Measurements from ENCODE around the gene BSDC1.

Gene BSDC1

DNA sequence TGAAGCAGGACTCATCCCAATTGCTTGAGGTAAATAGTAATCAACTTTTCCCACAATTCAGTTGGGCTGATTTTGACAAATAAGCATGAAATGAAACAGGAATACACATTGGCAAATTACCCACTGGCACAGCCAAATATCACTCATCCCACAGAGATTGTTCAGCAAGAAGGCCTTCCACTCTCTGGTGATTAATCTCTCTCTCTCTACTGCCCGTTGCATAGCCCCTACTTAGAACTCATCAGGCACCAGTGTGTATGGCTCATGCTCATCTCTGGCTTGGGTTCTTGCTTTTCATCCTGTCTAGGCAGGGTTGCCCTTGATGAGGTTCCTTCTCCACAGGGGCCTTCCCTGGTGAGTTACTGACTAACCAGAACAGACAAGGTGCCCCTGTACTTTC, 1.1 kb downstream of the BSDC1 start:
- no peak for FAIRE-seq

- no peak for FAIRE-seq
Measured at GRCh38 chr1:32392325-32392724, 1.9 kb downstream of the BSDC1 start.

DNA sequence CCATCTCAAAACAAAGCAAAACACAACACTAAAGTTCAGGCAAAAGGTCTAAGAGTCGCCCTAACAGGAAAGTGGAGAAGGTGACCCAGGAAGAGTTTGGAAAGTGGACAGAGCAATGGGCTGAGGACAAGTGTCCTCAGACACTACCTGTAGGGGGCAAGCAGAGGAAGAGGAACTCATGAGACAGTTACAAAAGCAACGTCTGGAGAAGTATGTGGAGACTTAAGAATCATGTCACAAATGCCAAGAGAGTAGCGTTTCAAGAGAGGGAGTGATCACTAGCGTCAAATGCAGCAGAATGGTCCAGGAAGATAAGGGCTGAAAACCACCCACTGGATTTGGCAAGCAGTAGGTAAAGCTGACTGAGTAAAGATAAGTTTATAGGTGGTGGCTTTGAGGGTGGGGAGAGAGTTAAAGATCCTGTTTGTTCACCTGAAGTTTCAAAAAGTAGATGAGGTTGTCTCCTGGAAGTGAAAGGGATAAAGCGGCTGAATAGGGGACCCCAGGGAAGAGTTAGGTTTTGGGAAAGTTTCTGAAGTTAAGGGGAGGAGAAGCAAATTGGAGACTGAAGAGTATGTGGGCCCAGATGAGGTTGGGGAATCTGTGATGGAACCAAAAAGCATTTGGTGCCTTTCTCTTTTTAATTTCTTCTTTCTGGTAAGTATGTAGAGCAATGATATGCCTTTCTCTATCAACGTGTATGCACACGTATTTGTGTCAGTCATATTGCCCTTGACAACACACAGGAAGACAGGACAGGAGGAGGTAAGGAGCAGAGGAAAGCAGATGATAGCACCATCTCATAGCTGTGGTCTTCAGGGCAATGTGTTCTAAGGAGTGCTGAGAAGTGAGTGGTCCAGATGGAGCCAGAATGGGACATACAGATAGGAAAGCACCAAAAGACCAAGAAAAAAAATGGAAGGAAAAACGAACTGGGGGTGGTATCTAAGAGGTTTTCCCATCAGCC, 3.1 kb downstream of the BSDC1 start:
- FAIRE-seq, result no peak

GRCh38 chr1:32388641-32389040, 5.6 kb downstream of the BSDC1 start:
- FAIRE-seq, result no peak

- FAIRE-seq, result no peak
Measured at GRCh38 chr1:32386676-32387392, 7.4 kb downstream of the BSDC1 start.

DNA sequence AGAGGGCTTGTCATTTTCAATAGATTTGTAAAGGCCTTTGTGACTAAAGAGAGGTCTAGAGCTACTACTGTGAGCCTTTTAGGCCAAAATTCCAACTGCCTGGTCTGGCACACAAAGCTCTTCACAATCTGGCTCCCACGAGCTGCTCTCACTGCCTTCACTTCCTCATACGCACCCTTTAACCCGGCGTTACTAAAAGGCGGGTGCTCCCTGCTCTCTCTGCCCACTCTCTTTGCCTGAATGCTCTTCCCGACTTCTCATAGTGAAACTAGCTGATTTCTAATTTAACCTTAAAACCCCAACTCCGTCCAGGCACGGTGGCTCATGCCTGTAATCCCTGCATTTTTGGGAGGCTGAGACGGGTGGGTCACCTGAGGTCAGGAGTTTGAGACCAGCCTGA, 14.2 kb downstream of the BSDC1 start:
- FAIRE-seq, result no peak

DNA sequence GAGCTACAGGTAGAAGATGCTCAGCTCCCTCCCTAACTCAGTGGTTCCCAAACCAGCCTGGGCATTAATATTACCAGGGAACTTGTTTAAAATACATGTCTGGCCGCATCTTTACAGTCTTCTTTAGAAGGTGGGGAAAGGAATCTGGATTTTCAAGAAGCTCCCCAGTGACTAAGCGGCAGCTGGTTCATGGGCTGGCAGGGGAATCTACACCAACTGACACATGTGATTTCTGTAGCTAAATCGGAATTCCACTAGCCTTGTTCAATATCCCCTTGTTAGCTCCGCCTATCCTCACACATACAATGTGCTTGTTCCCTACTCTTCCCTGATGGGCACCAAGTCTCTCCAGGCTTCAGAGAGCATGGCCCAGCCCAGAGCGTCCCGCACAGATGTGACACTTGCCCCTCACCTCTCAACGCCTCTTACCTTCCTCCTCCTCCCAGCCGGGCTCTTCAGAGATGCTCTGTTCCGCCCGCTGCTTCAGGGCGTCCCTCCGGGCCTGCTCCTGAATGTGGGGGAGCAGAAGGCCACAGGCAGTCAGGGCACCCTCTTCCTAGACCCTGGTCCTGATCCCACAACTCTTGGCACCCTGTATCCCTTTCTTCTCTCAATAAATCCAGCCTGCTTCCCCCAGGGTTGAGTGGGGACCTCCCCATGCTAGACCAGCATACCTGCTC, 16.6 kb downstream of the BSDC1 start:
- FAIRE-seq, result no peak

GRCh38 chr1:32376199-32376598, 18.0 kb downstream of the BSDC1 start:
- no peak for FAIRE-seq

GRCh38 chr1:32373996-32374592, 20.1 kb downstream of the BSDC1 start:
- no peak for FAIRE-seq

GRCh38 chr1:32372149-32372756, 22.0 kb downstream of the BSDC1 start:
- no peak for FAIRE-seq

DNA sequence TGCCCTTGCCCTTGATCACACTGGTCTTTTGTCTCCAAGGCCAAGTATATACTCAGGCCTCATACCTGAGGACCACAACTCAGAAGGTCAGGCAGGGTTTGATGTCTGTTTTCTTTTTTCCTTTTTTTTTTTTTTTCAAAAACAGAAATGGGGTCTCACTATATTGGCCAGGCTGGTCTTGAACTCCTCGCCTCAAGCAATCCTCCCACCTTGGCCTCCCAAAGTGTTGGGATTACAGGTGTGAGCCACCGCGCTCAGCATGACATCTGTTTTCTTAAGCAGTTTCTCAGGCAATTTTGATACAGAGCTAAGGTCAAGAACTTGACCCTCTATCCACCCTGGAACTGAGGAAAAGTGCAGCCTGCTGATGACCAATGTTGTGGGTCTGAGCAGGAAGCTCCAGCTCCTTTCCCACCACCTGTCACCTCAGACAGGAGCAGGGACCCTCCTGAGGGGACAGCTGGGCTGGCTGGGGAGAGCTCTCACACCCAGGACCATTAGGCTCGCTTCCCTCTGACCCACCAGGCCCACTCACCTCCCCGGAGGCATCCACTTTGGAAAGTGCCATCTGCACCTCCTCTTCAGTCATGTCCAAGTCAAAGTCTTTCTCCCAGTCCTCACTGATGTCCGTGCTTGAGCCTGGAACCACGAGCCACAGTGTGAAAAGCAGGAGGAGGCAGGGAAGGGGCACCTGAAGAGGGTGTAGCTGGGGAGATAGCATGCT, 26.2 kb downstream of the BSDC1 start:
- no peak for FAIRE-seq

GRCh38 chr1:32365445-32365844, 28.8 kb downstream of the BSDC1 start:
- FAIRE-seq, result no peak

DNA sequence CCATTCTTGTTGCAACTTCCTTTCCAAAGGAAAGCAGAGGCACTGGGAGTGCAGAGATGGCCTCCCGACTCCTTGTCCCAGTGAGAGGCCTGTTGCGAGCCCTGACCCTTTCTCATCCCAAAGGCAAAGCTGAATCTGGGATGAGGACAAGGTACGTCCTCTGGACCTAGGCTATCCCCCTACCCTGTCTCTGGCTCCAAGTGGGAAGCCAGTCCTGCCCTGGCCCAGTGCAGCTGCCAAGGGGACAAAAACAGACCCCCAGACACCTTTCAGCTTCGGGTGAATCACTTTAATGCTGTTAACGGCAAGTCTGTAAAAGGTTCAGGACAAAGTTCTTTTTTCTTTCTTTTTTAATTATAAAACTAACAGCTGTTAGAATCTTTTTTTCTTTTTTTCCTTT, 29.4 kb downstream of the BSDC1 start:
- no peak for FAIRE-seq

GRCh38 chr1:32363713-32364112, 30.5 kb downstream of the BSDC1 start:
- FAIRE-seq, result no peak

DNA sequence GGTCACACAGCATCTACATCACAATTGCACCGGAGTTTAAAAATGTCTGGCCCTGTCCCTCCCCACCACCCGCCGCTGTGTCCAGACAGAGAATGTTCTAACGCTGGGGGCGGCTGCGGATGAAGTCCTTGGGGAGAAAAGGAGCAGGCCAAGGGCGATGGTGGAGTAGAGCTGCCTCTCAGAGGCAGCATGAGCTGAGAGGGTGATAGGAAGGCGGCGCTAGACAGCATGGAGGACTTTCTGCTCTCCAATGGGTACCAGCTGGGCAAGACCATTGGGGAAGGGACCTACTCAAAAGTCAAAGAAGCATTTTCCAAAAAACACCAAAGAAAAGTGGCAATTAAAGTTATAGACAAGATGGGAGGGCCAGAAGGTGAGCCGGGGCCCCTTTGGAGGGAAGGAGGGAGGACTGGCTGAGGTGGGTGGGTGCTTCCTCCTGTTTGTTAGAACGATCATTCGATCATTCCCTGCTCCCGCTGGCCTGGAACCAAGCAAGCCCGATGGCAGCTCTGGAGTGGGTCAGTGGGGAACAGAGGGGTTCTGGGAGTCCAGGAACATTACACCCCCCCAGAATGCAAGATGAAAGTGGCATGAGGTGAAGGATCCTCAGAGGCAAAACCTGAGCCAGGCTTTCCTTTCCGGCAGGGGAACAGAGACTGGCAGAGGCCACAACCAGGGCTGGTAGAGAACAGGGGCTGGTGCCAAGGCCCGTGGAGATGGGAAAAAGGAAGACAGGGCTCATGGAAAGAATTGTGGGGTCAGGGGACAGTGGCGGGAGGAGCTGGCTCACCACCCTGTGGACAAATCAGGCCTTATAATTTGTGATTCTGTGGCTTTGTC, 31.5 kb downstream of the BSDC1 start, which contains the start of the genes FAM229A and TSSK3:
Gene FAM229A, minus strand, starts transcription at position 12 of the 840 bp plus-strand sequence. CDS start 394 bp downstream, outside the sequence.
Gene TSSK3, plus strand, starts transcription at position 66 of the 840 bp plus-strand sequence. Its CDS starts 163 bp downstream, at position 229.
- no peak for FAIRE-seq

- FAIRE-seq, result no peak
Measured at GRCh38 chr1:32361674-32362473, 32.4 kb downstream of the BSDC1 start.

DNA sequence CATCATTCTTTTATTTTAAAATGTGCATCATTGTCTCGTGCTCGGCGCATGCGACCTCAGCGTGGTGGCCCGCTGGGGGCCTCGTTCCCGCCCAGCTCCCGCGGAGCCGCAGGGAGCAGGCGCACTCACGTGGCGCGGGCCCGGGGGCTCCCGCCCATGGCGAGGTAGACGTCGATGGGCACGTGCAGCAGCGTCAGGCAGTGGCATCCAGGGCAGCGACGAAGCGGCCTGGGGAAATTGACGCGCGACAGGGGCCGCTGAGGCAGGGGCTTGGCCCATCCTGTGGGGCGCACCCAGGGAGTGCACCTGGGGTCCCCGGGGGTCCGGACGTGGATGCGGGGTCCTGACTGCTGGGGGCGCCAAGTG, 33.0 kb downstream of the BSDC1 start:
- no peak for FAIRE-seq

DNA sequence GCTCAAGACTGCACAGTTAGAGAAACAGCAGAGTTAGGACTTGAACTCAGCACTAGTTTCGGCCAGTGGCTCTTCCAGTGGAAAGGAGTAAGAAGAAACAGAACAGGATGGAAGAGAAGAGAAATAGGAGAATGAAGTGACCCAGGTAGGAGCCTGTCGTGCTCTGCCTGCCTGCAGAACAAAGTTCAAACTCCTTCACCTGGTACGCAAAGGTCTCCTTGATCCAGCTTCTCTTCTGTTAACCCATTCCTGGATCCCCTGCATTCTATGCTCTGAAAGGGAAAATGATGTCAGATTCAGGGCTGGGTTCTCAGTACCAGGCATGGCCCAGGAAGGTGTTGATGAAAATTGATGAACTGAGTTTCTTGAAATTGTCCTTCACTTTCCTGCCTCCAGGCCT, 35.8 kb downstream of the BSDC1 start:
- no peak for FAIRE-seq

- FAIRE-seq, result no peak
Measured at GRCh38 chr1:32357614-32358013, 36.6 kb downstream of the BSDC1 start.

DNA sequence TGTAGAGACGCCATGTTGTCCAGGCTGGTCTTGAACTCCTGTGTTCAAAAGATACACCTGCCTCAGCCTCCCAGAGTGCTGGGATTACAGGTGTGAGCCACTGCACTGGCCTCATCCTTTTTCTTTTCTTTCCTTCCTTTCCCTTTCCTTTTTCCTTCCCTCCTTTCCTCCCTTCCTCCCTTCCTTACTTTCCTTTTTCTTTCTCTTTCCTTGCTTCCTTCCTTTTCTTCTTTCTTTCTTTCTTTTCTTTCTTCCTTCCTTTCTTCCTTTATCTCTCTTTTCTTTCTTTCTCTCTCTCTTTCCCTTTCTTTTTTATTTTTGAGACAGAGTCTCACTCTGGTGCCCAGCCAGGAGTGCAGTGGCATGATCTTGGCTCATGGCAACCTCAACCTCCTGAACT, 37.8 kb downstream of the BSDC1 start:
- no peak for FAIRE-seq
